Activated T-cell treated with anti-CD3 and anti-CD28 coated beads, Interleukin-2, amount 50 U/mL, for 4 hours (primary cell): ENCODE results near the gene CNOT11. TPM values are rescaled to one million over a fixed set of nuclear protein-coding genes. Genes with fewer than 3 reads are reported as not detected.
"Not testable (repeated sequence)": the region's sequence is repeated elsewhere in the genome, so short reads cannot be mapped to it uniquely, and the experiment has no call there.

Source experiments
- ATAC-seq, 2 donors: fragments of 200-7000 bp; cut with Tn5 transposase; one replicate each; pipeline ENCODE4 v1.10.0; 2021
- DNase-seq: peaks from one replicate; pipeline ENCODE4 v3.0.0-alpha.2; 2020
- H3K27me3 Mint-ChIP-seq: one replicate; pipeline ENCODE4 v1.8.0; 2021; ENCODE audit warnings: low read depth, mixed read lengths
- H3K36me3 Mint-ChIP-seq: one replicate; pipeline ENCODE4 v1.8.0; 2022; ENCODE audit warnings: mixed read lengths; ENCODE audit not compliant: insufficient read depth
- H3K4me1 Mint-ChIP-seq: one replicate; pipeline ENCODE4 v1.8.0; 2021; ENCODE audit warnings: low read depth, mixed read lengths
- H3K4me3 Mint-ChIP-seq: one replicate; pipeline ENCODE4 v1.8.0; 2021; ENCODE audit warnings: mild to moderate bottlenecking, moderate library complexity, mixed read lengths
- H3K9me3 Mint-ChIP-seq: one replicate; pipeline ENCODE4 v1.8.0; 2021; ENCODE audit warnings: mixed read lengths
- total RNA-seq, 3 donors: library from RNA; stranded (reverse); gene quantifications; one replicate each; pipeline ENCODE4 v1.2.1, GENCODE V29; 2021

The CNOT11 gene
- total RNA-seq: 10 to 100 TPM; 59.9 to 64.4 (median 61.2) TPM

DNA sequence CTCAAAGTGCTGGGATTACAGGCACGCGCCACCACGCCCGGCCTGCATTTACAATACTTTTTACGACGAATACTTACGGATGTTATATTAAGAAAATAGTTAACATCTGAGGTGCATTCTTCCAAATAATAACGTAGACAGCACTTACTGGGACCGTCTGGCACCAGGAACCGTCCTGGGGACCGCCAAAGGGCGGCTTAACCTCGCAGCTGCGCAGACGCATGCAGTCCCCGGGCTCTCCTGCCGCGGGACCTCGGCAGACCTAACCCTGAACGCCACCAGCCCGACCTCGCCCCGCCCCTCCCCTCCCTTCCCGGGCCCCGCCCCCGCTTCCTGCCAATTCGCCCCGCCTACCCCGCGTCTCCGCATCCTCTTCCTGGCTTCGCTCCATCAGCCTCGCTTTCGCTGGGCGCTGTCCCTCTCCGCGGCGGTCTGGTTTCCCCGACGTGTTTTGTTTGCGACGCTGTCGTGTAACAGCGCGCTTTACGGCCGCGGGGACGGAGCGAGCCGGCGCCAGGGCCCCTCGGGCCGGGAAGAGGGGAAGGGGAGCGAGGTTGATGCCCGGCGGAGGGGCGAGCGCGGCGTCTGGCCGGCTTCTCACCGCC, at the start of gene CNOT11:
TSS of gene CNOT11 (plus strand) at position 479 of the 605 bp plus-strand sequence. CDS start at position 558, 79 bp downstream.
- Mint-ChIP-seq H3K27me3 (no peaks in the 10 kb centered on the region), H3K9me3 (no peaks in the 10 kb centered on the region), H3K36me3 (peaks cover 7% of the 10 kb centered on the region), H3K4me3 (peak within 1 kb of the TSS; percentile 99), H3K4me1 (peaks cover 42% of the 10 kb centered on the region)
- ATAC-seq (peak; percentile 85 to 88), DNase-seq (peak; percentile 99)

DNA sequence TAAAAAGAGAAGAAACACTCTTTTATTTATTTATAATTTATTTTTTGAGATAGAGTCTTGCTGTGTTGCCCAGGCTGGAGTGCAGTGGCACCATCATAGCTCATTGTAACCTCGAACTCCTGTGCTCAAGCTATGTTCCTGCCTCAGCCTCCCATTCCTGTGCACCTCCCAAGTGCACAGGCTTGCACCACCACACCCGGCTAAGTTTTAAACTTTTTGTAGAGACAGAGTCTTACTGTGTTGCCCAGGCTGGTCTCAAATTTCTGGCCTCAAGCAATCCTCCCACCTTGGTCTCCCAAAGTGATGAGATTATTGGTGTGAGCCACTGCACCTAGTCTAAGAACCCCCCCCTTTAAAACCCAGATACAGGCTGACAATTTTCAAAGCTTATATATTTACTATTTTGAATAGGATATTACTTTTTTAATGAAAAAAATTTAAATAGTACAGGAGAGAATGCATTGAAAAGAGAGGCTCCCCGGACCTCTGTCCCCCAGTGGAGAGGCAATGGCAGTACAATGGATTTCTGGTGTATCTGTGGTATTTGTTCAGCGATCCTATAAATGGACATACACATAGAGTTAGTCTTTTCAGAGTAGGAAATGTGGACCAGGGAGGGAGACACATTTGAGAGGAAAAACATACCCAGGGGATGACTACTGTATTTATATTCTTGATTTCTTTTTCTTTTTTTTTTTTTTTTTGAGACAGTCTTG, 48.1 kb upstream of the CNOT11 start:
- Mint-ChIP-seq H3K36me3 (no peaks in the 10 kb centered on the region), H3K4me3 (no peak overlapping the region), H3K9me3 (peaks cover 2% of the 10 kb centered on the region), H3K4me1 (peaks cover 4% of the 10 kb centered on the region), H3K27me3 (peaks cover 2% of the 10 kb centered on the region)
- DNase-seq (no peak), ATAC-seq (no peak)

DNA sequence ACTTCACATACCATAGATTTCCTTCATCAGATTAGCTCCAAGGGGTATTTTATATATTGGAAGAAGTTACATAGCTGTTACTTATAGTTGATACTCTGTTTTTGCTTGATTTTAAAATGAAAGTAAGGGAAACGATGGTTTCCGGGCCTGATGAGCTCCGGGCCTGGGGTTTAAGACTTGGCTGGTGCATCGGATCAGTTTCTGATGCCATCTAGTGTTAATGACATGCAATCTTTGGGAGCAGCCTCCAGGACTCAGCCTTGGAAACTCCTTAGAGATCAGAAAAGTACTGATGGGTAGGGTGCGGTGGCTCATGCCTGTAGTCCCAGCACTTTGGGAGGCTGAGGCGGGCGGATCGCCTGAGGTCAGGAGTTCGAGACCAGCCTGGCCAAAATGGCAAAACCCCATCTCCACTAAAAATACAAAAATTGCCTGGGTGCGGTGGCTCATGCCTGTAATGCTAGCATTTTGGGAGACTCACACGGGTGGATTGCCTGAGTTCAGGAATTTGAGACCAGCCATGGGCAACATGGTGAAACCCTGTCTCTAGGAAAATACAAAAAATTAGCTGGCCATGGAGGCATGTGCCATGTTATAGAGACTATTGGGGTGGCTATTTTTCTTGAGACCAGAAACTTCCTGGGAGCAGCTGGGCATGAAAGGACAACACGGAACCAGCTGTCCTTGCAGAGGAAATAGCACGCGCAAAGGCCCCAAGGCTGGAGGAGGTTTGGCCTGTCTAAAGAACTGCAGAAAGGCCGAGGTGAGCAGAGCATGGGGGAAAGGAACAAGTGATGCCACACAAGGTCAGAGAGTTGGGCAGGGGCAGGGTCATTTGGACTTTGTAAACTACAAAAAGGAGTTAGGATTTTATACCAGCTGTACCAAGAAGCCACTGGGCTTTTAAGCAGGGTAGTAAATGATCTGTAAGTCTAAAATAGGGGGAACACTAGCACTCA, 46.9 kb upstream of the CNOT11 start:
- no peaks in the 10 kb centered on the region for H3K27me3 Mint-ChIP-seq
- peaks cover 8% of the 10 kb centered on the region for H3K9me3 Mint-ChIP-seq
- ATAC-seq (peak; percentile 76 to 81), DNase-seq (peak; percentile 31)
- H3K4me3 Mint-ChIP-seq: peak overlapping the region; percentile 66
- peaks cover 4% of the 10 kb centered on the region for H3K4me1 Mint-ChIP-seq
- no peaks in the 10 kb centered on the region for H3K36me3 Mint-ChIP-seq

DNA sequence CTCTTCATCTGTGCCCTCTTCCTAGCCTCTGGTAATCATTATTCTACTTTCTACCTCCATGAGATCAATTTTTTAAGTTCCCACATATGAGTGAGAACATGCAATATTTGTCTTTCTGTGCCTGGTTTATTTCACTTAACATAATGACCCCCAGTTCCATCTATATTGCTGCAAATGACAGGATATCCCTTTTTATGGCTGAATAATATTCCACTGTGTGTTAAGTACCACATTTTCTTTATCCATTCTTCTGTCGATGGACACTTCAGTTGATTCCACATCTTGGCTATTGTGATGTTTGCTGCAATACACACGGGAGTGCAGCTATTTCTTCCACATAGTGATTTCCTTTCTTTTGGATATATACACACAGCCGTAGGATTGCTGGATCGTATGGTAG, 43.9 kb upstream of the CNOT11 start:
- Mint-ChIP-seq H3K4me1 (peaks cover 4% of the 10 kb centered on the region), H3K27me3 (no peaks in the 10 kb centered on the region), H3K4me3 (no peak overlapping the region), H3K36me3 (no peaks in the 10 kb centered on the region), H3K9me3 (peaks cover 12% of the 10 kb centered on the region)
- no peak for DNase-seq
- ATAC-seq: no peak

DNA sequence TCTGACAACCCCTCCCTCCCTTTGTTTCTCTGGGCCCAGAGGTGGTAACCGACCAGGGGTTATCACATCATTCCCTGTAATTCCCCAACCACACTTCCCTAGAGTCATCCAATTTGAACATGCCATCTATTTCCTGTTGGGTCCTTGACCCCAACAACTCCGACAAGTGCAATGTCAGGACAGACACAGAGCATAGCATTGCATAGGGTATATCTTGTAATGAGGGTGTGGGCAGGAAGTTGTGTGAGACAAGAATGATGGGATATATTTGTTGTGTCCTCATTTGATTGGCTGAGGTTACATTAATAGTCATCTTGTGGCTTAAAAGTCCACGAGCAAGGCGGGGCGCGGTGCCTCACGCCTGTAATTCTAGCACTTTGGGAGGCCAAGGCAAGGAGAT, 33.4 kb upstream of the CNOT11 start:
- ATAC-seq (no peak), DNase-seq (no peak)
- H3K27me3 Mint-ChIP-seq: peaks cover 4% of the 10 kb centered on the region
- H3K4me3 Mint-ChIP-seq: no peak overlapping the region
- H3K36me3 Mint-ChIP-seq: no peaks in the 10 kb centered on the region
- peaks cover 5% of the 10 kb centered on the region for H3K9me3 Mint-ChIP-seq
- H3K4me1 Mint-ChIP-seq: peaks cover 9% of the 10 kb centered on the region

DNA sequence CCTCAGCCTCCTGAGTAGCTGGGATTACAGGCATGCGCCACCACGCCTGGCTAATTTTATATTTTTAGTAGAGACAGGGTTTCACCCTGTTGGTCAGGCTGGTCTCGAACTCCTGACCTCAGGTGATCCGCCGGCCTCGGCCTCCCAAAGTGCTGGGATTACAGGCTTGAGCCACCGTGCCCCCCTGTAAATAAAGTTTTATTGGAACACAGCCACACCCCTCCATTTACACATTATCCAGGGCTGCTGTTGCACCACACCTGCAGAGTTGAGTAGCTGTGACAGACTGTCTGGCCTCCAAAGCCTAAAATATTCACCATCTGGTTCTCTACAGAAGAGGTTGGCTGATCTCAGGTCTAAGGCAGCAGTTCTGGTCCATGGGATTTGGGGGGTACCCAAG, 32.6 kb upstream of the CNOT11 start:
- H3K27me3 Mint-ChIP-seq, DNase-seq, H3K4me3 Mint-ChIP-seq, ATAC-seq, H3K36me3 Mint-ChIP-seq, H3K9me3 Mint-ChIP-seq: not testable (repeated sequence)
- peaks cover 13% of the 10 kb centered on the region for H3K4me1 Mint-ChIP-seq

DNA sequence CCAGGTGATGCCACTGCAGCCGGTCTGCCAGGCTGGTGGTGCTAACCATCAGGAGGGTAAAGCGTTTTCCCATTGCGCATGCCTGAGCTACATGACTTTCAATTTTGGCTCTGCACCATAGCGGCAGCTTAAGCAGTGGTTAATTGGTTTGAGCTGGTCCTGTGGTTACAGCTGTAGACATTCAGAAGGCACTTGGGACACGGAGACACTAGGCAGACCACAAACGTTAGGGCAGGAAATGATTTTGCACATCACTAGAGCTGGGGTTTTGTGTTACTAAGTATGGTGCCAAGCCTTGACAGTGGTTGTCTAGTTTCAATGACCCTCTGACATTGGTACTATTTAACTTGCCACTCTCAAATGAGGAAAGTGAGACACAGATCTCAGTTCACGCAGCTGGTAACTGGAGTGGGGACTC, 28.9 kb upstream of the CNOT11 start:
- no peak overlapping the region for H3K4me3 Mint-ChIP-seq
- H3K36me3 Mint-ChIP-seq: no peaks in the 10 kb centered on the region
- DNase-seq (peak; percentile 6), ATAC-seq (peak; percentile 92 to 94)
- peaks cover 9% of the 10 kb centered on the region for H3K9me3 Mint-ChIP-seq
- H3K27me3 Mint-ChIP-seq: no peaks in the 10 kb centered on the region
- peaks cover 13% of the 10 kb centered on the region for H3K4me1 Mint-ChIP-seq

DNA sequence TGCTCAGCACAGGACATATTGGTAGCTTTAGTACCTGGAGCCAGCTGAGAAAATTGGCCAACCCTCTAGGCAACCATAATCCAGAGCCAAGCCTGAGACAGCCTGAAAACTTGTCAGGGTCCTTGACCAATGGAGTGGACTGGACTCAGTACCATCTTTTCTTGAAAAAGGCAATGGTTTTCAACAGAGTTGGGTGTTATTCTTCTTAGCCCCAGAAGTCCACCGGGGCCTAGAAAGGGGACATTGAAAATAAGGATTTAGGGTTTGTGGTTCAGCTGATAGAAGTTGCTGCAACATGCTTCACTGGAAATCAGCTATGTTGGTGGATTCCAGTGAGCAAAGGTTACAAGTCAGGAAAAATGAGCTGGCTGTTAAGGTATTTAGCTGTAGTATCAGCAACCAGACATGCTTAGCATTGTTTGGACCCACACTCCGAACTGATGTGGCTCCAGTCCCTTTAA, 22.1 kb upstream of the CNOT11 start:
- H3K9me3 Mint-ChIP-seq: no peaks in the 10 kb centered on the region
- DNase-seq (no peak), ATAC-seq (no peak)

DNA sequence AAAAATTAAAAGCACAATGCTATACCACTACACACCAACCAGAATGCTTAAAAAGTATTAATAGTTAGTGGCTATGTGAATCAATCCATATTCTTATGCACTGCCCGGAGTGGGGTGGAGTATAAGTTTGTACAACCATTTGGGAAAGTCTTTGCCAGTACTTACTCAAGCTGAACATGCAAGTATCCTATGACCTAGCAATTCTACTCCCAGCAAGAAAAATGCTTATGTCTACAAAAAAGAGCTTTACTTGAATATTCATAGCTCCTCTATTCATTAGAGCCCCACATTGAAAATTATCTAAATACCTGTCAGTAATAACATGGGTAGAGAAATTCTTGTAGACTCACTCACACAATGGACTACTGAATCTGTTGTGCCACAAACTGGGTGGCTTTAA, 21.4 kb upstream of the CNOT11 start:
- Mint-ChIP-seq H3K36me3 (peaks cover 4% of the 10 kb centered on the region), H3K27me3 (no peaks in the 10 kb centered on the region), H3K4me3 (no peak overlapping the region), H3K4me1 (no peaks in the 10 kb centered on the region), H3K9me3 (no peaks in the 10 kb centered on the region)
- no peak for DNase-seq
- ATAC-seq: no peak

More for the DNA sequence above, 22.1 kb upstream of the CNOT11 start:
- Mint-ChIP-seq H3K4me1 (no peaks in the 10 kb centered on the region), H3K4me3 (no peak overlapping the region), H3K36me3 (peaks cover 4% of the 10 kb centered on the region), H3K27me3 (no peaks in the 10 kb centered on the region)

DNA sequence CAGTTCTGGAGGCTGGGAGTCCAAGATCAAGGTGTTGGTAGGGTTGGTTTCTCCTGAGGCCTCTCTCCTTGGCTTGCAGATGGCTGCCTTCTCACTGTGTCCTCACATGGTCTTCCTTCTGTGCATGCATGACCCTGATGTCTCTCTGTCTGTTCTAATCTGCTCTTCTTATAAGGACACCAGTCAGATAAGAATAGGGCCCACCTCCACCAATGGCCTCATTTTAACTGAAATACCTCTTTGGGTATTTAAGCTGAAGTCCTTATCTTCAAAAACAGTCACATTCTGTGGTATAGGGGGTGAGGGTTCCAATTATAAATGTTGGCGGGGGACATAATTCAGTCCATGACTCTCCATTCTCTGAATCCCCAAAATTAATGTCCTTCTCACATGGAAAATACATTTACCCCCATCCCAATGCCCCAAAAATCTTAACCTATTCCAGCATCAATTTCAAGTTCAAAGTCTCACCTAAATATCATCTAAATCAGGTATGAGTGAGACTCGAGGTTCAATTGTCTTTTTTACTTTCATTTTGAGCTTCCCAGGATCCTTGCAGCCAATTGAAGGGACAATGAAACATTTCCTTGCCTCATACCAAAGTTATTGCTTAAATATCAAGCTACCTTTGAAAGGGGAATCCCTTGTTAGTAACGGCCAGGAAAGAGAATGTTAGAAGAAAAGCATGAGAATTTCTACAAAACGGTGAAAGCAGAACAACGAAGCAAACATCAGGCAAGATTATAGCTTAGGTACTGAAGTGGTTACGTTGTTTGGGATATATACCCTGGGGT, 20.6 kb upstream of the CNOT11 start:
- Mint-ChIP-seq H3K27me3 (no peaks in the 10 kb centered on the region), H3K36me3 (peaks cover 4% of the 10 kb centered on the region), H3K9me3 (no peaks in the 10 kb centered on the region), H3K4me3 (no peak overlapping the region), H3K4me1 (no peaks in the 10 kb centered on the region)
- ATAC-seq (no peak), DNase-seq (no peak)

DNA sequence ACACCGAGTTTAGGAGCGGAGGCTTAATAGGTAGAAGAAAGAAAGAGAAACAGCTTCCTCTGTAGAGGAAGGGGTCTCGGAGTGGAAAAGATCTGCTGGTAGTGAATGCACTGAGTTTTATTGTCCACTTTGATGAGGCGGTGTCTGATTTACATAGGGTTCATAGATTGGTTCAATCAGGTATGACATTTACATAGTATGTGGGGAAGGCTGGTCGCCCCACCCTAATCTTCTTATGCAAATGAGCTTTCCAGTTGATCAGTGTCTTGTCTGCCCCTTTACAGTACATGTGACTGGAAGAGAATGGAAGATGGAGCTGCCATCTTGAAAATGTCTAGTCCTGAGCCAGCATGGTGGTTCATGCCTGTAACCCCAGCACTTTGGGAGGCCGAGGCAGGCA, 19.9 kb upstream of the CNOT11 start:
- Mint-ChIP-seq H3K9me3 (no peaks in the 10 kb centered on the region), H3K27me3 (no peaks in the 10 kb centered on the region), H3K4me1 (no peaks in the 10 kb centered on the region), H3K36me3 (peaks cover 4% of the 10 kb centered on the region), H3K4me3 (no peak overlapping the region)
- no peak for DNase-seq
- ATAC-seq: no peak

DNA sequence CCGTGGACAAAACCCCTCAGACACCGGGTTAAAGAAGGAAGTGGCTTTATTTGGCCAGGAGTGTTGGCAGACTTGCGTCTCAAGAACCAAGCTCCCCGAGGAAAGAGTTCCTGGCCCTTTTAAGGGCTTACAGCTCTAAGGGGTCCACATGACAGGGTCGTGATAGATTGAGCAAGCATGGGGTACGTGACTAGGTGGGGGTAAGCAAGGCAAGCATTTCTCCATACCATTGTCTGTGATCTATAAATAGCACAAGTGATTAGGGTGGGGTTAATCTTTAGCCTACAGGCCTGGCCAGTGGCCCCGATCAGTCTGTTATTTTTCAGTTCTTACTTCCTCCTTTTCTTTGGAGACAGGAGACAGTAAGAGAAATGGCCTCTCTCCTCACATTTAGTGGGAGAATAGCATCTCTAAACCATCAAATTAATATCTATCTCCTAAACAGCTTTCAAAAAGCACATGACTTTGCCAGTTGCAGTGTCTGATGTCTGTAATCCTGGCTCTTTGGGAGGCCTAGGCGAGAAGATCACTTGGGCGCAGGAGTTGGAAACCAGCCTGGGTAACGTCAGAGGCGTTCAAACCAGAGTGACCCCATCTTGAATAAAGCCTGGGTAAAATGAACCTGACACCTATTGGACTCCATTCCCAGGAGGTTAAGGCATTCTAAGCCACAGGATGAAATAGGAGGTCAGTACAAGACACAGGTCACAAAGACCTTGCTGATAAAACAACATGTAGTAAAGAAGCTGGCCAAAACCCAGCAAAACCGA, 18.3 kb upstream of the CNOT11 start:
- ATAC-seq (no peak), DNase-seq (no peak)
- no peak overlapping the region for H3K4me3 Mint-ChIP-seq
- no peaks in the 10 kb centered on the region for H3K9me3 Mint-ChIP-seq
- no peaks in the 10 kb centered on the region for H3K27me3 Mint-ChIP-seq
- no peaks in the 10 kb centered on the region for H3K4me1 Mint-ChIP-seq
- peaks cover 4% of the 10 kb centered on the region for H3K36me3 Mint-ChIP-seq

DNA sequence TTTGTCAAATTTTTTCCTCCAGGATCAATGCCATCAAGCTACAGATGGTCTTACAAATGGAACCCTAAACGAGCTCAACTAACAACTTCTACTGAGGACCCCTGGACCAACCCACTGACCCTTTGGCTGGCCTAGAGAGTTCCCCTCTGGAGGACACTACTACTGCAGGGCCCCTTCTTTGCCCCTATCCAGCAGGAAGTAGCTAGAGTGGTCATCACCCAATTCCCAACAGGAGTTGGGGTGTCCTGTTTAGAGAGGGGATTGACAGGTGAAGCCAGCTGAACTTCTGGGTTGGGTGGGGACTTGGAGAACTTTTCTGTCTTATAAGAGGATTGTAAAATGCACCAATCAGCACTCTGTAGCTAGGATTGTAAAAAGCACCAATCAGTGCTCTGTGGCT, 16.7 kb upstream of the CNOT11 start:
- not testable (repeated sequence) for H3K36me3 Mint-ChIP-seq, DNase-seq, H3K4me3 Mint-ChIP-seq, H3K9me3 Mint-ChIP-seq, ATAC-seq, H3K27me3 Mint-ChIP-seq, H3K4me1 Mint-ChIP-seq
